Measurements from ENCODE around the gene NAALADL2. TPM values are rescaled to one million over a fixed set of nuclear protein-coding genes. Genes with fewer than 3 reads are reported as not detected.
"Not testable (repeated sequence)": the region's sequence is repeated elsewhere in the genome, so short reads cannot be mapped to it uniquely, and the experiment has no call there.

The NAALADL2 gene
- total and polyA plus RNA-seq, 2 donors, result 0.68 to 4.9 TPM

- Histone ChIP-seq H3K27ac (ENCODE audit: low read depth in 1 of 2, low read length in 1 of 2) (no peak overlapping the region), H3K27me3 (ENCODE audit: control insufficient read depth in 2 of 2, insufficient read depth in 1 of 2, low read length in 1 of 2) (no peaks in the 10 kb centered on the region), H3K4me1 (ENCODE audit: control insufficient read depth in 2 of 2, insufficient read depth in 2 of 2, low read length in 2 of 2) (no peaks in the 10 kb centered on the region), H3K36me3 (ENCODE audit: control insufficient read depth in 2 of 2, insufficient read depth in 2 of 2, low read length in 1 of 2) (no peaks in the 10 kb centered on the region), H3K9me3 (ENCODE audit: control insufficient read depth in 2 of 2, insufficient read depth in 1 of 2, low read length in 1 of 2) (no peaks in the 10 kb centered on the region), H3K4me3 (ENCODE audit: low read length in 2 of 2) (no peak overlapping the region)
- no peak for DNase-seq (ENCODE audit: low read depth in 6 of 9, low spot score in 9 of 9)
Observed at GRCh38 chr3:175792245-175792644, 933.1 kb downstream of the NAALADL2 start.

GRCh38 chr3:175798326-175798725 is 939.2 kb downstream of the NAALADL2 start:
- no peaks in the 10 kb centered on the region for H3K36me3 ChIP-seq (ENCODE audit: control insufficient read depth in 2 of 2, insufficient read depth in 2 of 2, low read length in 1 of 2)
- no peaks in the 10 kb centered on the region for H3K9me3 ChIP-seq (ENCODE audit: control insufficient read depth in 2 of 2, insufficient read depth in 1 of 2, low read length in 1 of 2)
- H3K4me1 ChIP-seq (ENCODE audit: control insufficient read depth in 2 of 2, insufficient read depth in 2 of 2, low read length in 2 of 2), result no peaks in the 10 kb centered on the region
- H3K27ac ChIP-seq (ENCODE audit: low read depth in 1 of 2, low read length in 1 of 2), result no peak overlapping the region
- H3K4me3 ChIP-seq (ENCODE audit: low read length in 2 of 2), result no peak overlapping the region
- DNase-seq (ENCODE audit: low read depth in 6 of 9, low spot score in 9 of 9), result no peak
- H3K27me3 ChIP-seq (ENCODE audit: control insufficient read depth in 2 of 2, insufficient read depth in 1 of 2, low read length in 1 of 2), result no peaks in the 10 kb centered on the region

- Histone ChIP-seq H3K4me3 (ENCODE audit: low read length in 2 of 2) (no peak overlapping the region), H3K4me1 (ENCODE audit: control insufficient read depth in 2 of 2, insufficient read depth in 2 of 2, low read length in 2 of 2) (no peaks in the 10 kb centered on the region), H3K36me3 (ENCODE audit: control insufficient read depth in 2 of 2, insufficient read depth in 2 of 2, low read length in 1 of 2) (no peaks in the 10 kb centered on the region), H3K27ac (ENCODE audit: low read depth in 1 of 2, low read length in 1 of 2) (no peak overlapping the region), H3K9me3 (ENCODE audit: control insufficient read depth in 2 of 2, insufficient read depth in 1 of 2, low read length in 1 of 2) (no peaks in the 10 kb centered on the region), H3K27me3 (ENCODE audit: control insufficient read depth in 2 of 2, insufficient read depth in 1 of 2, low read length in 1 of 2) (no peaks in the 10 kb centered on the region)
- DNase-seq (ENCODE audit: low read depth in 6 of 9, low spot score in 9 of 9), result no peak
- WGBS, result 90% methylated on average over 2 of the region's 2 CpGs
Observed at GRCh38 chr3:175805825-175806224, 946.7 kb downstream of the NAALADL2 start.

- no peak overlapping the region for H3K27ac ChIP-seq (ENCODE audit: low read depth in 1 of 2, low read length in 1 of 2)
- H3K9me3 ChIP-seq (ENCODE audit: control insufficient read depth in 2 of 2, insufficient read depth in 1 of 2, low read length in 1 of 2), result no peaks in the 10 kb centered on the region
- no peak overlapping the region for H3K4me3 ChIP-seq (ENCODE audit: low read length in 2 of 2)
- no peaks in the 10 kb centered on the region for H3K36me3 ChIP-seq (ENCODE audit: control insufficient read depth in 2 of 2, insufficient read depth in 2 of 2, low read length in 1 of 2)
- no peaks in the 10 kb centered on the region for H3K27me3 ChIP-seq (ENCODE audit: control insufficient read depth in 2 of 2, insufficient read depth in 1 of 2, low read length in 1 of 2)
- no peak for DNase-seq (ENCODE audit: low read depth in 6 of 9, low spot score in 9 of 9)
- no peaks in the 10 kb centered on the region for H3K4me1 ChIP-seq (ENCODE audit: control insufficient read depth in 2 of 2, insufficient read depth in 2 of 2, low read length in 2 of 2)
- WGBS, result 88% methylated on average over 1 of the region's 1 CpG
Observed at GRCh38 chr3:175807175-175807574, 948.0 kb downstream of the NAALADL2 start.

GRCh38 chr3:175818811-175819464 is 959.8 kb downstream of the NAALADL2 start:
- H3K27ac ChIP-seq (ENCODE audit: low read depth in 1 of 2, low read length in 1 of 2), result no peak overlapping the region
- 90% methylated on average over 3 of the region's 3 CpGs for WGBS
- H3K9me3 ChIP-seq (ENCODE audit: control insufficient read depth in 2 of 2, insufficient read depth in 1 of 2, low read length in 1 of 2), result peaks cover 0 to 2% of the 10 kb centered on the region in 2 donors

GRCh38 chr3:175822766-175823491 is 963.8 kb downstream of the NAALADL2 start:
- 96% methylated on average over 7 of the region's 7 CpGs for WGBS
- not testable (repeated sequence) for H3K4me3 ChIP-seq (ENCODE audit: low read length in 2 of 2); H3K4me1 ChIP-seq (ENCODE audit: control insufficient read depth in 2 of 2, insufficient read depth in 2 of 2, low read length in 2 of 2); H3K9me3 ChIP-seq (ENCODE audit: control insufficient read depth in 2 of 2, insufficient read depth in 1 of 2, low read length in 1 of 2); H3K27me3 ChIP-seq (ENCODE audit: control insufficient read depth in 2 of 2, insufficient read depth in 1 of 2, low read length in 1 of 2); DNase-seq (ENCODE audit: low read depth in 6 of 9, low spot score in 9 of 9); H3K36me3 ChIP-seq (ENCODE audit: control insufficient read depth in 2 of 2, insufficient read depth in 2 of 2, low read length in 1 of 2); H3K27ac ChIP-seq (ENCODE audit: low read depth in 1 of 2, low read length in 1 of 2)

More at GRCh38 chr3:175818811-175819464, 959.8 kb downstream of the NAALADL2 start:
- H3K36me3 ChIP-seq (ENCODE audit: control insufficient read depth in 2 of 2, insufficient read depth in 2 of 2, low read length in 1 of 2), result no peaks in the 10 kb centered on the region
- no peak overlapping the region for H3K4me3 ChIP-seq (ENCODE audit: low read length in 2 of 2)
- DNase-seq (ENCODE audit: low read depth in 6 of 9, low spot score in 9 of 9), result no peak
- H3K27me3 ChIP-seq (ENCODE audit: control insufficient read depth in 2 of 2, insufficient read depth in 1 of 2, low read length in 1 of 2), result no peaks in the 10 kb centered on the region
- no peaks in the 10 kb centered on the region for H3K4me1 ChIP-seq (ENCODE audit: control insufficient read depth in 2 of 2, insufficient read depth in 2 of 2, low read length in 2 of 2)

GRCh38 chr3:175825016-175825580 is 966.0 kb downstream of the NAALADL2 start:
- not testable (repeated sequence) for H3K27me3 ChIP-seq (ENCODE audit: control insufficient read depth in 2 of 2, insufficient read depth in 1 of 2, low read length in 1 of 2); DNase-seq (ENCODE audit: low read depth in 6 of 9, low spot score in 9 of 9); H3K4me3 ChIP-seq (ENCODE audit: low read length in 2 of 2); H3K36me3 ChIP-seq (ENCODE audit: control insufficient read depth in 2 of 2, insufficient read depth in 2 of 2, low read length in 1 of 2); H3K9me3 ChIP-seq (ENCODE audit: control insufficient read depth in 2 of 2, insufficient read depth in 1 of 2, low read length in 1 of 2); H3K27ac ChIP-seq (ENCODE audit: low read depth in 1 of 2, low read length in 1 of 2); H3K4me1 ChIP-seq (ENCODE audit: control insufficient read depth in 2 of 2, insufficient read depth in 2 of 2, low read length in 2 of 2)
- 99% methylated on average over 6 of the region's 6 CpGs for WGBS

- H3K36me3 ChIP-seq (ENCODE audit: control insufficient read depth in 2 of 2, insufficient read depth in 2 of 2, low read length in 1 of 2), result no peaks in the 10 kb centered on the region
- H3K27me3 ChIP-seq (ENCODE audit: control insufficient read depth in 2 of 2, insufficient read depth in 1 of 2, low read length in 1 of 2), result no peaks in the 10 kb centered on the region
- no peaks in the 10 kb centered on the region for H3K4me1 ChIP-seq (ENCODE audit: control insufficient read depth in 2 of 2, insufficient read depth in 2 of 2, low read length in 2 of 2)
- H3K9me3 ChIP-seq (ENCODE audit: control insufficient read depth in 2 of 2, insufficient read depth in 1 of 2, low read length in 1 of 2), result no peaks in the 10 kb centered on the region
- H3K27ac ChIP-seq (ENCODE audit: low read depth in 1 of 2, low read length in 1 of 2), result no peak overlapping the region
- no peak overlapping the region for H3K4me3 ChIP-seq (ENCODE audit: low read length in 2 of 2)
- no peak for DNase-seq (ENCODE audit: low read depth in 6 of 9, low spot score in 9 of 9)
- 92% methylated on average over 2 of the region's 2 CpGs for WGBS
Observed at GRCh38 chr3:175826759-175827158, 967.6 kb downstream of the NAALADL2 start.

GRCh38 chr3:175829809-175830208 is 970.7 kb downstream of the NAALADL2 start:
- not testable (repeated sequence) for H3K4me3 ChIP-seq (ENCODE audit: low read length in 2 of 2); H3K9me3 ChIP-seq (ENCODE audit: control insufficient read depth in 2 of 2, insufficient read depth in 1 of 2, low read length in 1 of 2); DNase-seq (ENCODE audit: low read depth in 6 of 9, low spot score in 9 of 9); H3K36me3 ChIP-seq (ENCODE audit: control insufficient read depth in 2 of 2, insufficient read depth in 2 of 2, low read length in 1 of 2); H3K27me3 ChIP-seq (ENCODE audit: control insufficient read depth in 2 of 2, insufficient read depth in 1 of 2, low read length in 1 of 2); H3K4me1 ChIP-seq (ENCODE audit: control insufficient read depth in 2 of 2, insufficient read depth in 2 of 2, low read length in 2 of 2); H3K27ac ChIP-seq (ENCODE audit: low read depth in 1 of 2, low read length in 1 of 2)
- WGBS, result 96% methylated on average over 8 of the region's 8 CpGs

Measured in thymus (tissue), 11 donors.